WERI-Rb-1 (cell line): ENCODE results near the gene PSTK.

Source experiments
- DNase-seq: peaks from one replicate; pipeline ENCODE4 v3.0.0-alpha.2; 2020
- H3K27ac ChIP-seq: fragments of 250-450 bp; sonication (Bioruptor Pico); 2 replicates; pipeline ENCODE4 v1.5.1; 2020; ENCODE audit warnings: mild to moderate bottlenecking, moderate library complexity
- H3K27me3 ChIP-seq: fragments of 250-450 bp; sonication (Bioruptor Pico); 2 replicates; pipeline ENCODE4 v1.5.1; 2021; ENCODE audit warnings: mild to moderate bottlenecking, low read depth, moderate library complexity; ENCODE audit not compliant: insufficient read depth, severe bottlenecking
- H3K36me3 ChIP-seq: fragments of 250-450 bp; sonication (Bioruptor Pico); 2 replicates; pipeline ENCODE4 v1.5.1; 2020; ENCODE audit warnings: mild to moderate bottlenecking, moderate library complexity
- H3K4me3 ChIP-seq: 2 replicates; pipeline ENCODE4 v1.5.1; 2011; ENCODE audit warnings: low read depth, mild to moderate bottlenecking, control low read depth, low read length
- H3K9me3 ChIP-seq: fragments of 250-450 bp; sonication (Bioruptor Pico); 2 replicates; pipeline ENCODE4 v1.5.1; 2021; ENCODE audit warnings: mild to moderate bottlenecking, moderate library complexity; ENCODE audit not compliant: severe bottlenecking
- CTCF ChIP-seq: IDR thresholded peaks from 2 replicates; pipeline ENCODE4 v1.5.1; 2011; ENCODE audit warnings: low read depth, mild to moderate bottlenecking, control low read depth, inconsistent platforms, low read length

PSTK gene

GRCh38 chr10:122980209-122981065 is at the start of gene PSTK:
Gene PSTK, plus strand, starts transcription at chr10:122980401. Its CDS starts 79 bp downstream, at chr10:122980480.
- Histone ChIP-seq H3K4me3 (peak within 1 kb of the TSS; percentile 74), H3K36me3 (peaks cover 3% of the 10 kb centered on the region; the same call in 1 of the 2 replicates), H3K9me3 (no peaks in the 10 kb centered on the region), H3K27ac (peak within 1 kb of the TSS; percentile 99), H3K27me3 (no peaks in the 10 kb centered on the region)
- DNase-seq = peak; percentile 91
- peak; percentile 96 for TF ChIP-seq CTCF

- H3K4me3 ChIP-seq = no peak overlapping the region
- H3K9me3 ChIP-seq = no peaks in the 10 kb centered on the region
- no peak for DNase-seq
- H3K27me3 ChIP-seq = no peaks in the 10 kb centered on the region
- TF ChIP-seq CTCF = no peak
- H3K36me3 ChIP-seq = peaks cover 9% of the 10 kb centered on the region
- H3K27ac ChIP-seq = no peak overlapping the region
These were observed 48.9 kb upstream of the PSTK start for GRCh38 chr10:122931088-122931906.

- no peak for TF ChIP-seq CTCF
- H3K9me3 ChIP-seq = no peaks in the 10 kb centered on the region
- peaks cover 28% of the 10 kb centered on the region for H3K36me3 ChIP-seq
- no peak overlapping the region for H3K4me3 ChIP-seq
- no peak for DNase-seq
- no peak overlapping the region for H3K27ac ChIP-seq
- no peaks in the 10 kb centered on the region for H3K27me3 ChIP-seq
These were observed 40.9 kb upstream of the PSTK start for GRCh38 chr10:122939133-122939855.

- no peaks in the 10 kb centered on the region for H3K9me3 ChIP-seq
- no peak for TF ChIP-seq CTCF
- H3K27ac ChIP-seq = no peak overlapping the region
- no peak for DNase-seq
- H3K36me3 ChIP-seq = peaks cover 25% of the 10 kb centered on the region
- no peak overlapping the region for H3K4me3 ChIP-seq
- no peaks in the 10 kb centered on the region for H3K27me3 ChIP-seq
These were observed 40.2 kb upstream of the PSTK start for GRCh38 chr10:122939856-122940543.

GRCh38 chr10:122949296-122949695 is 30.9 kb upstream of the PSTK start:
- no peak for DNase-seq

More at GRCh38 chr10:122949296-122949695, 30.9 kb upstream of the PSTK start:
- Histone ChIP-seq H3K4me3 (no peak overlapping the region), H3K27ac (no peak overlapping the region), H3K27me3 (no peaks in the 10 kb centered on the region), H3K36me3 (peaks cover 15% of the 10 kb centered on the region), H3K9me3 (peaks cover under 1% of the 10 kb centered on the region)
- TF ChIP-seq CTCF = no peak
